Measurements from ENCODE around the gene RALY. TPM values are rescaled to one million over a fixed set of nuclear protein-coding genes. Genes with fewer than 3 reads are reported as not detected.

Gene RALY
- total RNA-seq, 2 donors from 2014 or later, result 104 to 166 TPM

- no peak for TF ChIP-seq CTCF (IDR thresholded peaks at IDR 0.05)
- ATAC-seq (ENCODE audit: insufficient number of reproducible peaks, low FRiP score, low read depth) (no peak), DNase-seq (ENCODE audit: low spot score) (no peak)
- Histone ChIP-seq H3K27ac (peak overlapping the region; percentile 54 to 81), H3K9me3 (no peaks in the 10 kb centered on the region), H3K4me3 (peak overlapping the region; percentile 90), H3K36me3 (peaks cover 6% of the 10 kb centered on the region), H3K4me1 (ENCODE audit: control insufficient read depth in 1 of 2, low read depth in 2 of 2) (peaks cover 25 to 34% of the 10 kb centered on the region in 2 donors), H3K27me3 (replicated peaks; ENCODE audit: insufficient read depth) (no peaks in the 10 kb centered on the region)
Measured at GRCh38 chr20:34112600-34113101, 118.9 kb downstream of the RALY start.

DNA sequence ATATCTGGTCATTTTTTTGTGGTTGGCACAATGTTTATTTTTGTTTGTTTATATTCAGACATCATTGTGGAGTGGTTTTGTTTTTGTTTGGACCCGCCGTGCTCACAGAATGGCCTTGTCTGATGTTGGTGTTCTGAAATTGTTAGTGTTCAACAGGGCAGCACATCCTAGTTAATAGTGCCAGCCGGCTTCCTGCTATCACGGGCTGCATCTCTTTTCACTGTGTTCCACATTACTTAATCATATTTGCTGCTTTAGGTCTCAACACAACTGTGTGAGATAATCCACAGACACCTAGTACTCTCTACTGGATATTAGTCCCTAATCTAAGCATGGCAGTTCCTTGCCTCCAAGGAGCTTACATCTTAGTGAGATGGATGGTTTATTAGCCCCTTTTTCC lies 121.1 kb downstream of the RALY start:
- H3K27me3 ChIP-seq (replicated peaks; ENCODE audit: insufficient read depth), result no peaks in the 10 kb centered on the region
- no peaks in the 10 kb centered on the region for H3K9me3 ChIP-seq
- peaks cover 9 to 14% of the 10 kb centered on the region in 2 donors for H3K4me1 ChIP-seq (ENCODE audit: control insufficient read depth in 1 of 2, low read depth in 2 of 2)
- DNase-seq (ENCODE audit: low spot score) (no peak), ATAC-seq (ENCODE audit: insufficient number of reproducible peaks, low FRiP score, low read depth) (no peak)
- no peak for TF ChIP-seq CTCF (IDR thresholded peaks at IDR 0.05)
- no peaks in the 10 kb centered on the region for H3K36me3 ChIP-seq
- H3K4me3 ChIP-seq, result no peak overlapping the region
- no peak overlapping the region for H3K27ac ChIP-seq

DNA sequence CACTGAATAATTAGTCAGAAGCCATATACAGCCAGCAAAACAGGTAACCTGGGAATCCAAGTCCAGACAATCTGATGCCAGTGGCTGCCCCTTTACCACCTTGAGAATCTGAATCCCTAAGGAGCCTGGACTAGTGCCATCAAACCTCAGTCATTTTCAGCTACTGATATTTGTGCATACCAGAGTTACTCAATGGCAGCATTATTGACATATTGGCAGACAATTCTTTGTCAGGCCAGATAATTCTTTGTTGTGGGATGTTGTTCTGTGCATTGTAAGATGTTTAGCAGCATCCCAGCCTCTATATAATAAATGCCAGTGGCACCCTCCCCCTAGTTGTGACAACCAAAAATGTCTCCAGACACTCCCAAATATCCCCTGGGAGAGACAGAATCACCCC lies 121.5 kb downstream of the RALY start:
- TF ChIP-seq CTCF (IDR thresholded peaks at IDR 0.05), result no peak
- Histone ChIP-seq H3K27me3 (replicated peaks; ENCODE audit: insufficient read depth) (no peaks in the 10 kb centered on the region), H3K27ac (no peak overlapping the region), H3K9me3 (no peaks in the 10 kb centered on the region), H3K36me3 (no peaks in the 10 kb centered on the region), H3K4me1 (ENCODE audit: control insufficient read depth in 1 of 2, low read depth in 2 of 2) (peaks cover 5 to 9% of the 10 kb centered on the region in 2 donors), H3K4me3 (no peak overlapping the region)
- DNase-seq (ENCODE audit: low spot score), result no peak
- ATAC-seq (ENCODE audit: insufficient number of reproducible peaks, low FRiP score, low read depth), result no peak

DNA sequence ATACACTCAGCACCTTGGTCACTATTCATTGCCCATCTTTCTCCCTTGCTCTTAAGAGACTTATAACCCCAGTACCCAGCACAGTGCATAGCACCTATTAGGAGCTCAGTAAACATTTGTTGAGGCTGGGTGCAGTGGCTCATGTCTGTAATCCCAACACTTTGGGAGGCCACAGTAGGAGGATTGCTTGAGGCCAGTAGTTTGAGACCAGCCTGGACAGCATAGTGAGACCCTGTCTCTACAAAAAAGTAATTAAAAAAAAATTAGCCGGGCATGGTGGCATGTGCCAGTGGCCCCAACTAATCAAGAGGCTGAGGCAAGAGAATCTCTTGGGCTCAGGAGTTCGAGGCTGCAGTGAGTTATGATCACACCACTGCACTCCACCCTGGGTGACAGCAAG lies 126.5 kb downstream of the RALY start:
- H3K27me3 ChIP-seq (replicated peaks; ENCODE audit: insufficient read depth), result no peaks in the 10 kb centered on the region

DNA sequence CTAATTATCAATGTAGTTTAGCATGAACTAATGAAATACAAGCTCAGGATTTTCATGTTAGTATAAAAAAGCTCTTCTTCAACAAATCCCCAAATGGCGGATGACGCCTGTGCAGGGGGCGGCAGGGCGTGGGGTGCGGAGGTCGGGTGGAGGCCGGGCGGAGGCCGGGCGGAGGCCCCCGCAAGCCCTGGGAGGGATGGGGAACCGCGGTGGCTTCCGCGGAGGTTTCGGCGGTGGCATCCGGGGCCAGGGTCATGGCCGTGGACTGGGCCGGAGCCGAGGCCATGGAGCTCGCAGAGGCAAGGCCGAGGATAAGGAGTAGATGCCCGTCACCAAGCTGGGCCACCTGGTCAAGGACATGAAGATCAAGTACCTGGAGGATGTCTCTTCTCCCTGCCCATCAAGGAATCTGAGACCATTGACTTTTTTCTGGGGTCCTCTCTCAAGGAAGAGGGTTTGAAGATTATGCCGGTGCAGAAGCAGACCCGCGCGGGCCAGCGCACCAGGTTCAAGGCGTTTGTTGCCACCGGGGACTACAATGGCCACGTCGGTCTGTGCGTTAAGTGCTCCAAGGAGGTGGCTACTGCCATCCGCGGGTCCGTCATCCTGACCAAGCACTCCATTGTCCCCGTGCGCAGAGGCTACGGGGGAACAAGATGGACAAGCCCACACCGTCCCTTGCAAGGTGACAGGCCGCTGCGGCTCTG lies 128.7 kb downstream of the RALY start:
- Histone ChIP-seq H3K4me1 (ENCODE audit: control insufficient read depth in 1 of 2, low read depth in 2 of 2) (no peaks in the 10 kb centered on the region), H3K4me3 (no peak overlapping the region), H3K27me3 (replicated peaks; ENCODE audit: insufficient read depth) (no peaks in the 10 kb centered on the region), H3K9me3 (no peaks in the 10 kb centered on the region), H3K27ac (no peak overlapping the region), H3K36me3 (no peaks in the 10 kb centered on the region)
- no peak for ATAC-seq (ENCODE audit: insufficient number of reproducible peaks, low FRiP score, low read depth)
- DNase-seq (ENCODE audit: low spot score), result no peak
- no peak for TF ChIP-seq CTCF (IDR thresholded peaks at IDR 0.05)

More for the DNA sequence above, 126.5 kb downstream of the RALY start:
- H3K9me3 ChIP-seq, result no peaks in the 10 kb centered on the region
- no peaks in the 10 kb centered on the region for H3K36me3 ChIP-seq
- no peak overlapping the region for H3K4me3 ChIP-seq
- ATAC-seq (ENCODE audit: insufficient number of reproducible peaks, low FRiP score, low read depth) (no peak), DNase-seq (ENCODE audit: low spot score) (no peak)
- no peaks in the 10 kb centered on the region for H3K4me1 ChIP-seq (ENCODE audit: control insufficient read depth in 1 of 2, low read depth in 2 of 2)
- TF ChIP-seq CTCF (IDR thresholded peaks at IDR 0.05), result no peak
- H3K27ac ChIP-seq, result no peak overlapping the region
